NCI-H146 treated with DMSO at 0.1 percent for 48 hours (cell line): ENCODE measurements around the gene SMIM10L2A.
"Not testable (repeated sequence)": the region's sequence is repeated elsewhere in the genome, so short reads cannot be mapped to it uniquely, and the experiment has no call there.

Experiments
- DNase-seq: peaks from one replicate; lab custom pipeline; 2025; ENCODE audit not compliant: unreplicated experiment; lab: John Stamatoyannopoulos, UW

SMIM10L2A gene

DNA sequence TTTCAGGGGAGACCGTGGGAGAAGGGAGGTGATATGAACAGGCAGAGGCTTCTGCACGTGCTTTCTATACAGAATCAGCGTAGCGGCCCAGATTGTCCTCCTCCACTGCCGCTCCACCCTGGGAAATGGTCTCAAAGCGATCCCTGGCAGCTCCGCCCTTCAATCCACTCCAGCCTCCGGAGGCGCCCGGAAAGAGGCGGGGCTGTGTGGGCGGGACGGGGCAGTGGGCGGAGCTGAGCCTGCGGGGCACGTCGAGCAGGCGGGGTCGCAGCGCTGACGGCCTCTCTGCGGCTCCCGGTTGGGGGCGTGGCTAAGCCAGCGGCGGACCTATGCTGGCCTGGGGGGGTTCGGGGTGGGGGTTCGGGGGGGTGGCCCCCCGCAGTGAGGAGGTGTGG lies 210 bp upstream of the SMIM10L2A start:
- peak; percentile 1 for DNase-seq

DNA sequence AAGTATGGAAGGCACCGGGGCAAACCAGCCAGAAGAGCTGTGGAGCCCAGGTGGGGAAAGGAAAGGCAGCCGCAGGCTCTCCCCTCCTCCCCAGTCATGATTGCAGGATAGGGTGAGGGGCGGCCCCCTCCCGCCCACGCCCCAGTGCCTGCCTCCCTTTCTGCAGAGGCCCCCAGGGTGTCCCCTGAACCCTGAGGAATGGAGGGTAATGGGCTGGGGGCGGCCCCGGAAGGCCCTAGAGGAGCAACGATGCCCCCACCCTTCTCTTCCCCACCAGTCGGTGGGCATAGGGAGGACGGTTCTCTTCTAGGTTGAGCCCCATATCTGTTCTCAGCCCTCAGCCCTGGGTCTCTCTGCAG lies 1.0 kb downstream of the SMIM10L2A start:
- DNase-seq, result not testable (repeated sequence)

DNA sequence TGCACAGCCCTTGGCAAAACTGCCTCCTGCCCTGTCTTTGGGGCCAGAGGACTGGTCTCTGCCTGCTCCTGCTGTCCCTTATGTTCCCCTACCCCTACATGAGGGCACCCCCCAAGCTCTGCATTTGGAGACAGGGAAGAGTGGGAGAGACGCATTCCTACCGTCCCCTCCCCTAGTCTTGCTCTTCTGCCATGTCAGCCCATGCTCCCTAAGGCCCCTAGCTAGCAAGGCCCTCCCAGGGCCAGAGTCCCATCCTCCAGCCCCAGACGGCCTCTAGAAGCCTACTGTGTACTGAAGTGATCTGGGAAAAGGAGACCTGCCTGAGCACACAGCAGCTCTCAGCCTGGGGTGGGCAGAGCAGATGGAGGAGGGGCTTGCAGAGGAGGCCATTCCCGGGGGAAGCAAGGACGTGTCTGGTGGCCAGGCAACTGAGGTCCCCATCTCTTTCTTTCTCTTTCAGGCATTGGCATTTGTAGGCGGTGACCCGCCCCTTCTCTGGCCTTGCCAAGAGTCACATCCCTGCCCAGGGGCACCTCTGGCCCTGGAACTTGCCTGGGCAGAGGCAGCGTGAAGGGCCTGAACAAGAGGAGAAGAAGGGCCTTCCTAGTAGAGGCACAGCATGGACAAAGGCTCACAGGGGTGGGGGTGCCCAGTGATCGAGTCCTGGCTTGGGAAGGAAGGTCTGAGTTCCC lies 1.6 kb downstream of the SMIM10L2A start:
- not testable (repeated sequence) for DNase-seq

DNA sequence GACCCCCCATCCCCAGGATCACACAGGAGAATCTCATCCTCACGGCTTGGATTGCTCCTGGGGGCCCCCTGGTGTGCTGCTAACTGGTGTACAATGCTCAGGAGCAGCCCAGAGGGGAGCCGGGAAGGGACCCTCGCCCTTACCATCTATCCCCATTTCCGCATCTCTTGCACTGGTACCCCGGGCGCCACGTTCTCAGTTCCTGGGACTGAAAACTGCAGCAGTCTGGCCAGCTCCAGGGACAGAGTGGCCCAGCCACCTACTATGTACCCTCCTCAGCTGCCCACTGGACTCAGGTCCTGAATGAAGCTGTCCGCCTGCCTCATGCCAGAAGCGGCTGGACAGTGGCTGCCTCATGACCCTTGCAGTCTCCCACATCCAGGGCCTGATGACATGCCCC lies 2.7 kb downstream of the SMIM10L2A start:
- DNase-seq, result no peak

DNA sequence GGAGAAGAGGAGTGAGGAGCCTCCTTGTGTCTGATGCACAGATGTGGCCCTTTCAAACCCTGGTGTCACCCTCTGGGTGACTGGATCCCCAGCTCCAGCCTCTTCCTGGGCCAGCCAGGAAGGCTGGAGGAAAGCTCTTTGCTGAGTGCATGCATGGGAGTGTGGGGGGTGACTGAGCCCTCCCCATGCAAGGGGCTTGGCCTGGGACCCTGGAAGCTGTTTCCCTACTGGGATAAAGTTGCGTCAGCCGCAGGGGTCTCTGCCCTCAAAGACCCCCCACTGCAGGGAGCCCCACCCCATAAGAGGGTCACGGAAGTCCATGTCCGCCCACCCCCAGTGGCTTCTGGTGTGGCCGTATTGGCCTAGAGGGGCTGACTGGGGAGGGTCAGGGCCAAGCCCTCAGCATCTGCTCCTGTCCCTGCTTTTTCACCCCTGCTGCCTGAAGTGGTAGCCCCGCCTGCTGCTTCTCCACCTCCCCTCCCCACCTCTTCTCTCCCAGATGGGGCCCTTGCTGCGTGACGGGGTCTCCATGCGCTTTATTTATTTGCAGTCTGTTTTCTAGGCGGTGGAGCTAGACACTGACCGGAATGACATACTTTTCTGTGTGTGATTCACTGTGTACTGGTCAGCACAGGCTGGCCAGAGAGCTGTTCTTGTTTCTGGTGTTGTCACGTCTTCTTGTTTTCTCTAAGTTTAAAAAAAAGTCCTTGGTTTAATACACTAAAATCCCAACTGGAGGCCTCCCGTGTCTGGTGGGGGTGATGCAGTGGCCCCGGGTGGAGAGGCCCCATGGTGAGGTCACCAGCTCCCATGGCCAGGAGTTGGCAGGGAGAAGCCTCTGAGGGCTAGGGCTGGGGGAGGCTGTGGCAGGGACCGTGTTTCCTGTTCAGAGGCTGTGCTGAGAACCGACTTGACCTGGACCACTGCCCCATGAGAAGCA lies 3.6 kb downstream of the SMIM10L2A start:
- DNase-seq, result no peak

DNA sequence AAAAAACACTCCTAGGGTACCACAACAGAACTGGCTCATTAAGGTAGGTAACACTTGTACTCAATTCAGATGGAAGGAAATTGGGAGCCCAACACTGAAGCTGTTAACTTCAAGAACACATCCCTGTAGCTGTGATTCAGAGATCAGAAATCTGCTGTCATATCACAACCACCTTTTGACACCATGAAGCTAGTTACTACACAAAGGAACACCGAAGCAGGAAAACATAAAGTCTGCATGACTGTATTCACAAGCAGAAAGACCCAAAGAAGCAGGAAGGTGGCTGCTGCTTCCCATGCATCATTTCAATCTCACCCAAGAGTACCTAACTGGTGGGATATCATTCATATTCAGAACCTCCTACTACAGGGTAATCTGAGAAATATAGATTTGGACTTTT lies 7.7 kb downstream of the SMIM10L2A start:
- no peak for DNase-seq

DNA sequence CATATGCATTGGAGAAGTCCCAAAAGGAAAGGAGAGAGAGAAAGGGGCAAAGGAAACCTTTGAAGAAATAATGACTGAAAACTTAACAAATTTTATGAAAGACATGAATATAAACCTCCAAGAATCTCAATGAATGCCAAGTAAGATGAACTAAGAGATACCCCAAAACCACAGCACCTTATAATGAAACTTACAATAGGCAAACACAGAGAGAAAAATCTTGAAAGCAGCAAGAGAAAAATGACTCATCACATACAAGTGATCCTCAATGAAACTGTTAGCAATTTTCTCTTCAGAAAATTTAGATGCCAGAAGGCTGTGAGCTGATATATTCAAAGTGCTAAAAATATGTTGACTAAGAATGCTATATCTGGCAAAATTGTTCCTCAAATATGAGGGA lies 10.1 kb downstream of the SMIM10L2A start:
- no peak for DNase-seq

DNA sequence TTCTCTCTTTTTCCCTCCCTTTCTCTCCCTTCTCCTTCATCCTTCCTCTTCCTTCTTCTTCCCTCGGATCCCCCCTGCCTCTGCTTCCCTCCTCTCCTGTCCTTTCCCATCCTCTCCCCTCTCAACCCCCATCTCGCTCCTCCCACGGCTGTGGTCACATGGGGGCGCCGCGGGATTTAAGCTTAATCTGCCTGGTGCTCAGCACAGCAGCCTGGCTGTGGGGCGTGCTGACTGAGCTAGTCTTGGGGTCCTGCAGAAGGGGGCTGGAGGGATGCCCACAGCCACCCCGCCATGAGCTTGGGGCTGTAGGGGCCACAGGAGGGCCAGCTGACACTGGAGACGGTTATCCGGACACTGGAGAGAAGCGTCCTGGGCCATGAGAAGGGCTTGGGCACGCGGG lies 10.7 kb downstream of the SMIM10L2A start:
- DNase-seq, result no peak

DNA sequence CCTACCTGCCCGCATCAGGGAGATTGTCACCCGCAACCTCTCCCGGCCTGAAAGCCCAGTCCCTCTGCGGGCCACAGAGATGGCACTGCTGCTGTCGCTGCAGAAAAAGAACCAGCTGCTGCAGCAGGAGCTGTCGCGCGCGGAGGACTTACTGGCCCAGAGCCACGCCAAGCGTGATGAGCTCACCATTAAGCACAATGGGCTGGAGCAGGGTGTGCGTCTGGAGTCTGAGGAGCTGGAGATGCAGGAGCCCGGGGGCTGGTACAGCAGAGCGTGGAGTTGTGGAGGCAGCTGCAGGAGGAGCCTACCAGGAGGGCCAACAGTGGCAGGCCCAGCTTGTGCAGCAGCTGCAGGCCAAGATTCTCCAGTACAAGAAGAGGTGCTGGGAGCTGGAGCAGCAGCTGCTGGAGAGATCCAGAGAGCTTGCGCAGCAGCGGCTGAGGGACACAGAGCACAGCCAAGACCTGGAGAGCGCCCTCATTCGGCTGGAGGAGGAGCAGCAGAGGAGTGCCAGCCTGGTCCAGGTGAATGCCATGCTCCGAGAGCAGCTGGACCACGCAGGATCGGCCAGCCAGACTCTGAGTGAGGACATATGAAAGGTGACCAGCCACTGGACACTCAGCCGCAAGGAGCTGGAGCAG lies 11.3 kb downstream of the SMIM10L2A start:
- no peak for DNase-seq

DNA sequence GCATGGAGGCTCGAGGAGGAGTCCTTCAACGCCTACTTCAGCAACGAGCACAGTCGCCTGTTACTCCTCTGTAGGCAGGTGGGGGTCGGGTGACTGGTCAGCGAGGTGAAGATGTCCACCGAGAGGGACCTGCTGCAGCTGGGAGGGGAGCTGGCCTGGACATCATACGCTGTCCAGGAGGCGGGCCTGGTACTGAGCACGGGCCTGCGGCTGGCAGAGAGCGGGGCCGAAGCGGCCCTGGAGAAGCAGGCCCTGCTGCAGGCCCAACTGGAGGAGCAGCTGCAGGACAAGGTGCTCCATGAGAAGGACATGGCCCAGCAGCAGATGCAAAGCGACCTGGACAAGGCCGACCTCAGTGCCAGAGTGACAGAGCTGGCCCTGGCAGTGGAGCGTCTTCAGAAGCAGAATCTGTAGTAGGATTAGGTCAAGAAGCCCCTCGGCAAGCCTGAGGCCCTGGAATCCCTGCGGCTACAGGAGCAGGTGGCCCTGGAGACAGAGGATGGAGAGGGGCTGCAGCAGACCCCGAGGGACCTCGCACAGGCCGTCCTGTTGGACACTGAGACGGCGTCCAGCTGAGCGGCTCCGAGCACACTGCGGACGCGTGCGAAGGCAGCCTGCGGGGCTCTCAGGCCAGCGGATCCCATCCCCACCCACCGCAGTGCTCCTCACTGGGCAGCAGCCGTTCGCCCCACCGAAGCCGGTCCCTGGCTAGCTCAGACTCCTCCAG lies 11.9 kb downstream of the SMIM10L2A start:
- DNase-seq, result no peak

DNA sequence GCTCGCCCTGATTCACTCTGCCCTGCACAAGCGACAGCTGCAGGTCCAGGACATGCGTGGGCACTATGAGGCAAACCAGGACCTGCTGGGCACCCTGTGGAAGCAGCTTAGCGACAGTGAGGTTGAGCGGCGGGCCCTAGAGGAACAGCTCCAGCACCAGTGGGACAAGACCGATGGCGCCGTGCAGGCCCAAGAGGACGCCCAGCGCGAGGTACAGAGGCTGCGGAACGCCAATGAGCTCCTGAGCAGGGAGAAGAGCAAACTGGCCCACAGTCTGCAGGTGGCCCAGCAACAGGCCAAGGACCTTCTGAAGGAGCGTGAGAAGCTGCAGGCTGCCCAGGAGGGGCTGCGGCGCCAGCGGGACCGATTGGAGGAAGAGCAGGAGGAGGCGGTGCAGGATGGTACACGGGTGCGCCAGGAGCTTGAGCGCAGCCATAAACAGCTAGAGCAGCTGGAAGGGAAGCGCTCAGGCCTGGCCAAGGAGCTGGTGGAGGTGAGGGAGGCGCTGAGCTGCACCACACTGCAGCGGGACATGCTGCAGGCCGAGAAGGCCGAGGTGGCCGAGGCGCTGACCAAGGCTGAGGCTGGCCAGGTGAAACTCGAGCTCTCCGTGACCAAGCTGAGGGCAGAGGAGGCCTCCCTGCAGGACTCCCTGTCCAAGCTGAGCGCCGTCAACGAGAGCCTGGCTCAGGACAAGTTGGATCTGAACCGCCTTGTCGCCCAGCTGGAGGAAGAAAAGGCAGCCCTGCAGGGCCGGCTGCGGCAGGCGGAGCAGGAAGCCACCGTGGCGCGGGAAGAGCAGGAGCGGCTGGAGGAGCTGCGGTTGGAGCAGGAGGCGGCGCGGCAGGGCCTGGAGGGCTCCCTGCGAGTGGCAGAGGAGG lies 12.8 kb downstream of the SMIM10L2A start:
- no peak for DNase-seq

DNA sequence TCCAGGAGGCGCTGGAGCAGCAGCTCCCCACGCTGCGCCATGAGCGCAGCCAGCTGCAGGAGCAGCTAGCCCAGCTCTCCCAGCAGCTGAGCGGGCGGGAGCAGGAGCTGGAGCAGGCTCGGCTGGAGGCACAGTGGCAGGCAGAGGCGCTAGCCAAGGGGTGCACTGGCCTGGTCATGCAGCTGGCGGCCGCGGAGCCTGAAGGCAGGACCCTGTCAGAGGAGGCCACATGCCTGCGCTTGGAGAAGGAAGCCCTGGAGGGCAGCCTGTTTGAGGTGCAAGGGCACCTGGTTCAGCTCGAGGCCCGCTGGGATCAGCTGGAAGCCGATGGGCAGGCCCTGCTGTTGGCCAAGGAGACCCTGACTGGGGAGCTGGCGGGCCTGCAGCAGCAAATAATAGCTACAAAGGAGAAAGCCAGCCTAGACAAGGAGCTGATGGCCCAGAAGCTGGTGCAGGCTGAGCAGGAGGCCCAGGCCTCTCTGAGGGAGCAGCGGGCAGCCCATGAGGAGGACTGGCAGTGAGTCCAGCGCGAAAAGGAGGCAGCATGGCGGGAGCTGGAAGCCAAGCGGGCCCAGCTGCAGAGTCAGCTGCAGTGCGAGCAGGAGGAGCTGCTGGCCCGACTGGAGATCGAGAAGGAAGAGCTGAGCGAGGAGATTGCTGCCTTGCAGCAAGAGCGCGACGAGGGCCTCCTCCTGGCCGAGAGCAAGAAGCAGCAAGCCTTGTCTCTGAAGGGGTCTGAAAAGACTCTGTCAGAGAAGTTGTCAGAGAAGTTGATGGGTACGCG lies 13.6 kb downstream of the SMIM10L2A start:
- DNase-seq, result no peak

DNA sequence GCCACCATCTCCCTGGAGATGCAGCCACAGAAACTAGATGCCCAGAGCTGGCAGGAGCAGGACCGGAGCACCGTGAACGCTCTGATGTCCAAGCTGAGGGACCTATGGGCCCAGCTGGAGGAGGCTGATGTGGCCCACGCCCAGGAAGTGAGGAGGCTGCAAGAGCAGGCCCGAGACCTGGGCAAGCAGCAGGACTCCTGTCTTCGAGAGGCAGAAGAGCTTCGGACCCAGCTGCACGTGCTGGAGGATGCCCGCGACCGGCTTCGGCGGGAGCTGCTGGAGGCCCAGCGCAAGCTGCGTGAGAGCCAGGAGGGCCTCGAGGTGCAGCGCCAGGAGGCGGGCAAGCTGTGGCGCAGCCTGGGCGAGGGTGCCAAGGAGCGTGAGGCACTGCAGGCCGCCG lies 14.2 kb downstream of the SMIM10L2A start:
- DNase-seq, result no peak

DNA sequence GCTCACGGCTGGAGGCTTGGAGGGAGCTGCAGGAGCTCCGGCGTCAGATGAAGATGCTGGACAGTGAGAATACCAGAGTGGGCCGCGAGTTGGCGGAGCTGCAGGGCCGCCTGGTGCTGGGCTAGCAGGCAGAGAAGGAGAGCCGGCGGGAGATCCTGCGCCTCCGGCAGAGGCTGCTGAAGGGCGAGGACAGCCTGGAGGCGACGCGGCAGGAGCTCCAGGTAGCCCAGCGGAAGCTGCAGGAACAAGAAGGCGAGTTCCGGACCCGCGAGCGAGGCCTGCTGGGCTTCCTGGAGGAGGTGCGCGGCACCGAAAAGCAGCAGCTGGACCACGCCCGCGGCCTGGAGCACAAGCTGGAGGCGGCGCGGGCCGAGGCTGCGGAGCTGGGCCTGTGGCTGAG lies 14.7 kb downstream of the SMIM10L2A start:
- no peak for DNase-seq

DNA sequence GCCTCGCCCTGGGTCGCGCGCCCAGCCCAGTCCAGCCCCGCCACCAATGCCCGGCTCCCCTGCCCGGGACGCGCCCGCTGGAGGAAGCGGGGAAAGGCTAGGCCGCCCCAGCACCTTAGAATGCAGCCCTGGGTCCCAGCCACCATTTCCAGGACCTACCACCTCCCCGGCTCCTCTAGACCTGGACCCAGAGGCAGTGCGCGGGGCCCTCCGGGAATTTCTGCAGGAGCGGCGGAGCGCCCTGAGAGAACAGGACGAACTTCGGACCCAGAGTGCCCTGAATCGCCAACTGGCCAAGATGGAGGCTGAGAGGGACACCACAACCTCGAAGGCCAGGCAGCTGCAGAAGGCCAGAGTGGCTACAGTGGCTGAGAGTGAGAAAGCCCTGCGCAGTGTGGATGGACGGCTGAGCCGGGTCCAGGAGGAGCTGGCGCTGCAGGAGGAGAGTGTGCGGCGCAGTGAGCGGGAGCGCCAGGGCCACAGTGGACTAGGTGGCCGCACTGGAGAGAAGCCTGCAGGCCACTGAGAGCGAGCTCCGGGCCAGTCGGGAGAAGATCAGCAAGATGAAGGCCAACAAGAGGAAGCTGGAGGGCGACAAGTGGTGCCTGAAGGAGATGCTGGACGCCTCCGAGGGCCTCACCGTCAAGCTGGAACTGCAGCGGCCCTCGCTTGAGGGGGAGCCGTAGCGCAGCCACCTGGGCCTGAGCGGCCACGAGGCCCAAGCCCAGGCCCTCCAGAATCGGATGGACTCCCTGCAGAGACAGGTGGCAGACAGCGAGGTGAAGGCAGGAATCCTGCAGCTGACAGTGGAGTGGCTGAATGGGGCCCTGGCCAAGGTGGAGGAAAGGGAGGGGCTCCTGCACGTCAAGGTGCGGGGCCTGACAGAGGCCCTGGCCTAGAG lies 15.5 kb downstream of the SMIM10L2A start:
- no peak for DNase-seq

DNA sequence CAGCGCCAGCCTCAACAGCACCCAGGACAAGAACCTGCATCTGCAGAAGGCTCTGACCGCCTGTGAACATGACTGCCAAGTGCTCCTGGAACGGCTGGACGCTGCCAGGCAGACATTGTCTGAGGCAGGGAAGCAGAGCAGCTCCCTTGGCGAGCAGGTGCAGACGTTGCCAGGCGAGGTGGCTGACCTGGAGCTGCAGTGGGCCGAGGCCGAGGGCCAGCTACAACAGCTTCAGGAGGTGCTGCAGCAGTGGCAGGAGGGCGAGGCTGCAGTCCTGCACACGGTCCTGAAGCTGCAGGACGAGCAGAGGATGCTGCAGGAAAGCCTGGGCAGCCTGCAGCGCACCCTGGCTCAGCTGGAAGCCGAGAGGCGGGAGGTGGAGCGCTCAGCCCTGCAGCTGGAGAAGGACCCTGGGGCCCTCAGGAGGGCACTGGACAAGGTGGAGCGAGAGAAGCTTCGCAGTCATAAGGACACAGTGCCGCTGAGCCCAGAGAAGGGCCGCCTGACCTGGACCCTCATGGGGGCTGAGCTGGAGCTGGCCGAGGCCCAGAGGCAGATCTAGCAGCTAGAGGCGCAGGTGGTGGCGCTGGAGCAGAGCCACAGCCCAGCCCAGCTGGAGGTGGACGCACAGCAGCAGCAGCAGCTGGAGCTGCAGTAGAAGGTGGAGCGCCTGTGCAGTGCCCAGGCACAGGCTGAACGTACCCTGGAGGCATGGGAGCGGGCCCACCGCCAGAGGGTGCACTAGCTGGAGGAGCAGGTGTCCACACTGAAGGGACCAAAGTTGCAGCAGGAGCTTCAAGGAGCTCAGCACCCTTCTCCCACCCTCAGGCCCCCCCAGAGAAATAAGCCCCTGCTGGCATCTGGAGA lies 16.4 kb downstream of the SMIM10L2A start:
- no peak for DNase-seq

DNA sequence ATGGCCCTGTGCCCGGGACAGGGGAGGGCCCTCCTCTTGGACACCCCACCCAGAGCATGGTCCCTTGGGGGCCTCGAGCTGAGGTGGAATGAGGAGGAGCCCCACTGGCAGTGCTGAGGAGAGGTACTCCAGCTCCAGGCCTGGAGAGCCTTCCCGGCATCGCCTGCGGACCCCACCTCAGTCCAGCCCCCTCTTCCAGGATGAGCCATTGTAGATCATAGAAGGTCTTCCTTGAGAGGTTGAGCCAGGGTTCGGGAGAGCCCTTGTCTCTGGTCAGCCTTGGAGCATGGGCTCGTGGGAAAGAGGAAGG lies 16.9 kb downstream of the SMIM10L2A start:
- DNase-seq, result no peak
